ENCODE measurements around the gene SETD3. TPM values are rescaled to one million over a fixed set of nuclear protein-coding genes. Genes with fewer than 3 reads are reported as not detected.

The SETD3 gene
- total RNA-seq, 4 donors from 2014 or later, result 135 to 170 (median 148) TPM

GRCh38 chr14:99513946-99514551 is 33.4 kb upstream of the SETD3 start:
- H3K4me3 ChIP-seq, result no peak overlapping the region
- peak overlapping the region in 2 of 4 donors; percentile 11 to 42 for H3K27ac ChIP-seq (replicated peaks in 1 of 4)
- H3K27me3 ChIP-seq, result no peaks in the 10 kb centered on the region
- no peak for TF ChIP-seq POLR2AphosphoS5 (IDR thresholded peaks at IDR 0.05)
- DNase-seq (ENCODE audit: extremely low spot score), result no peak
- intact Hi-C loops (cut with DNase I), result no loop called here
- no peaks in the 10 kb centered on the region for H3K9me3 ChIP-seq
- peaks cover 15 to 78% (median 44%) of the 10 kb centered on the region in 4 donors for H3K4me1 ChIP-seq
- WGBS, result 79% methylated on average over 13 of the region's 13 CpGs
- peaks cover 10 to 66% (median 57%) of the 10 kb centered on the region in 4 donors for H3K36me3 ChIP-seq

GRCh38 chr14:99513183-99513694 is 32.6 kb upstream of the SETD3 start:
- H3K27ac ChIP-seq (replicated peaks in 1 of 4), result peak overlapping the region in 3 of 4 donors; percentile 79 to 88 (median 79)
- DNase-seq (ENCODE audit: extremely low spot score), result no peak
- TF ChIP-seq, protein P1, sequence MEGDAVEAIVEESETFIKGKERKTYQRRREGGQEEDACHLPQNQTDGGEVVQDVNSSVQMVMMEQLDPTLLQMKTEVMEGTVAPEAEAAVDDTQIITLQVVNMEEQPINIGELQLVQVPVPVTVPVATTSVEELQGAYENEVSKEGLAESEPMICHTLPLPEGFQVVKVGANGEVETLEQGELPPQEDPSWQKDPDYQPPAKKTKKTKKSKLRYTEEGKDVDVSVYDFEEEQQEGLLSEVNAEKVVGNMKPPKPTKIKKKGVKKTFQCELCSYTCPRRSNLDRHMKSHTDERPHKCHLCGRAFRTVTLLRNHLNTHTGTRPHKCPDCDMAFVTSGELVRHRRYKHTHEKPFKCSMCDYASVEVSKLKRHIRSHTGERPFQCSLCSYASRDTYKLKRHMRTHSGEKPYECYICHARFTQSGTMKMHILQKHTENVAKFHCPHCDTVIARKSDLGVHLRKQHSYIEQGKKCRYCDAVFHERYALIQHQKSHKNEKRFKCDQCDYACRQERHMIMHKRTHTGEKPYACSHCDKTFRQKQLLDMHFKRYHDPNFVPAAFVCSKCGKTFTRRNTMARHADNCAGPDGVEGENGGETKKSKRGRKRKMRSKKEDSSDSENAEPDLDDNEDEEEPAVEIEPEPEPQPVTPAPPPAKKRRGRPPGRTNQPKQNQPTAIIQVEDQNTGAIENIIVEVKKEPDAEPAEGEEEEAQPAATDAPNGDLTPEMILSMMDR (IDR thresholded peaks at IDR 0.05), result no peak
- TF ChIP-seq POLR2A (IDR thresholded peaks at IDR 0.05; ENCODE audit: low read depth) (no peak), EP300 (IDR thresholded peaks at IDR 0.05) (no peak), POLR2AphosphoS5 (IDR thresholded peaks at IDR 0.05) (no peak)
- H3K9me3 ChIP-seq, result no peaks in the 10 kb centered on the region
- 81% methylated on average over 3 of the region's 15 CpGs for WGBS
- H3K4me3 ChIP-seq, result no peak overlapping the region
- no peaks in the 10 kb centered on the region for H3K27me3 ChIP-seq
- H3K36me3 ChIP-seq, result peaks cover 12 to 74% (median 65%) of the 10 kb centered on the region in 4 donors
- peaks cover 9 to 71% (median 38%) of the 10 kb centered on the region in 4 donors for H3K4me1 ChIP-seq
- intact Hi-C loops (cut with DNase I), result no loop called here

GRCh38 chr14:99512571-99513182 is 32.0 kb upstream of the SETD3 start:
- peaks cover 7 to 66% (median 33%) of the 10 kb centered on the region in 4 donors for H3K4me1 ChIP-seq
- WGBS, result 84% methylated on average over 13 of the region's 16 CpGs
- H3K27me3 ChIP-seq, result no peaks in the 10 kb centered on the region
- no peaks in the 10 kb centered on the region for H3K9me3 ChIP-seq
- H3K36me3 ChIP-seq, result peaks cover 18 to 79% (median 70%) of the 10 kb centered on the region in 4 donors
- DNase-seq (ENCODE audit: extremely low spot score), result no peak
- H3K27ac ChIP-seq (replicated peaks in 1 of 4), result peak overlapping the region; percentile 72 to 88 (median 79)
- TF ChIP-seq EP300 (IDR thresholded peaks at IDR 0.05) (no peak), POLR2A (IDR thresholded peaks at IDR 0.05; ENCODE audit: low read depth) (no peak), POLR2AphosphoS5 (IDR thresholded peaks at IDR 0.05) (no peak)
- no peak overlapping the region for H3K4me3 ChIP-seq
- intact Hi-C loops (cut with DNase I), result no loop called here

DNA sequence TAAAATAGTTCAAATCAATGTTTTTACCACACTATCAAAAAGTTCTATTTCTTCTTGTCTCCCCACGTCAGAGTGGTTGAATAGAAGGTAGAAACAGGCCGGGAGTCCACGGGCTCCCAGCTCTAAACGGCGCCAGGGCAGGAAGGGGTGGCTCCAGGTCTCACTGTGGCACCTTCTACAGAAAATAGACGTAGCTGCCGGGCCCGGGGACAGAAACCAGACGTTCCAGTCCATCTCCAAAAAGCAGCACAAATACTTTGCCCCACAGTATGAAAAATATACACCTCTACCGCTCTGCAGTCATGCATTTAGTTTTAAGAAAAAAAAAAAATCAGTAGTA is 31.4 kb upstream of the SETD3 start:
- Histone ChIP-seq H3K27me3 (no peaks in the 10 kb centered on the region), H3K4me3 (no peak overlapping the region), H3K4me1 (peaks cover 7 to 60% (median 31%) of the 10 kb centered on the region in 4 donors), H3K27ac (replicated peaks in 1 of 4) (peak overlapping the region; percentile 72 to 88 (median 79)), H3K9me3 (no peaks in the 10 kb centered on the region), H3K36me3 (peaks cover 24 to 85% (median 76%) of the 10 kb centered on the region in 4 donors)
- TF ChIP-seq EP300 (IDR thresholded peaks at IDR 0.05) (no peak), POLR2A (IDR thresholded peaks at IDR 0.05; ENCODE audit: low read depth) (no peak), POLR2AphosphoS5 (IDR thresholded peaks at IDR 0.05) (no peak)
- TF ChIP-seq, protein P1 (IDR thresholded peaks at IDR 0.05), result no peak
- DNase-seq (ENCODE audit: extremely low spot score), result no peak
- WGBS, result 59% methylated on average over 10 of the region's 10 CpGs
- intact Hi-C loops (cut with DNase I), result no loop called here

DNA sequence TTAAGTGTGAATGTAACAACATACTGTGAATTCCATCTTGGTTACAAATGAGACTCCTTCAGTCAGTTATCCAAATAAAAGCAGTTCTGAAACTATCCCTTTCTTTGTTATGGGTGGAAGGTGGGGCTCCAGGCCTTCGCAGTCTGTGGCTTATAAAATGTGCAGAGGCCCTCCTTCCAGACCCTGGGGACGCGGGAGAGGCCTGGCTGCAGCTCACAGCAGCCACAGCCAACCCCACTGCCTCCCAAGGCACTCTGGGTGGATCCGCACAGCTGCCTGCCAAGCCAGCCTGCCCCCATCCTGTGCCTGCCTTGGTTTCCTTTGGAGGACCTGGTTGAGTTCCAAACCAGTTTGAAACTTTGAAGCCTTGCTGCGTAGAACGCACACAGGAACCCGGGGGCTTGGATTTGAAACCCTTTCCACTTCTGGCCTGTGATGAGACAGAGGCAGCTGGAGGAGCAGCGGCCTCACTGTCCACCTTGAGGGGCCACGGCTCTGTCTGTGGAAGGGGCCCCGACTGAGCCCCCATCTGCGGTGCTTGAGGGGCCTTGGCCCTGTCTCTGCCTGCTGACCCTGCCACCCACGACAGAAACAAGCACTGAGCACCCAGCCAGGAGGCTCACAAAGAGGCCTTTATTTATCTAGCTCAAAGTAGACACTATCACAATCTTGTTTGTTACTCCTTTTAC is 30.9 kb upstream of the SETD3 start:
- H3K9me3 ChIP-seq, result no peaks in the 10 kb centered on the region
- TF ChIP-seq, protein P1 (IDR thresholded peaks at IDR 0.05), result no peak
- no peak for TF ChIP-seq POLR2A (IDR thresholded peaks at IDR 0.05; ENCODE audit: low read depth)
- no peak for TF ChIP-seq POLR2AphosphoS5 (IDR thresholded peaks at IDR 0.05)
- TF ChIP-seq EP300 (IDR thresholded peaks at IDR 0.05), result no peak
- H3K27me3 ChIP-seq, result no peaks in the 10 kb centered on the region
- H3K4me3 ChIP-seq, result no peak overlapping the region
- peaks cover 7 to 55% (median 31%) of the 10 kb centered on the region in 4 donors for H3K4me1 ChIP-seq
- WGBS, result 39% methylated on average over 7 of the region's 12 CpGs
- peak overlapping the region; percentile 72 to 88 (median 79) for H3K27ac ChIP-seq (replicated peaks in 1 of 4)
- no peak for DNase-seq (ENCODE audit: extremely low spot score)
- peaks cover 29 to 91% (median 80%) of the 10 kb centered on the region in 4 donors for H3K36me3 ChIP-seq
- intact Hi-C loops (cut with DNase I), result no loop called here
